Measurements from ENCODE around the gene PIK3R2. TPM values are rescaled to one million over a fixed set of nuclear protein-coding genes. Genes with fewer than 3 reads are reported as not detected.

The PIK3R2 gene
- total and polyA plus RNA-seq, 2 experiments from 2014 or later, result 8.5 to 66.6 TPM

DNA sequence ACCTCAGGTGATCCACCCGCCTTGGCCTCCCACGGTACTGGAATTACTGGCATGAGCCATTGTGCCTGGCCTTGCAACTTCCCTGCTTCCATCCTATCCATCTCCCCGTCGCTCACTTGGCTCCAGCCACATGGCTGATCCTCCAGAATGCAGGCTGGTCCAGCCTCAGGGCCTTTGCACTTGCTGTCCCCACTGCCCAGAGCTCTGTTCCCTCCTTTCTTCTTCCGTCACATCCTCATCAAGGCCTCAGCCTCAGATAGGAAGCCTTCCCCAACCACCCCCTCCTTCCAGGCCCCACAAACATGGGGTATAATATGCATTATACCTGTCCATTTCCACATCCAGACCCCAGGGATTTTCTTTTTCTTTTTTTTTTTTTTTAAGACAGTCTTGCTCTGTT is 39.1 kb upstream of the PIK3R2 start (continued):
- TF ChIP-seq, protein P1, sequence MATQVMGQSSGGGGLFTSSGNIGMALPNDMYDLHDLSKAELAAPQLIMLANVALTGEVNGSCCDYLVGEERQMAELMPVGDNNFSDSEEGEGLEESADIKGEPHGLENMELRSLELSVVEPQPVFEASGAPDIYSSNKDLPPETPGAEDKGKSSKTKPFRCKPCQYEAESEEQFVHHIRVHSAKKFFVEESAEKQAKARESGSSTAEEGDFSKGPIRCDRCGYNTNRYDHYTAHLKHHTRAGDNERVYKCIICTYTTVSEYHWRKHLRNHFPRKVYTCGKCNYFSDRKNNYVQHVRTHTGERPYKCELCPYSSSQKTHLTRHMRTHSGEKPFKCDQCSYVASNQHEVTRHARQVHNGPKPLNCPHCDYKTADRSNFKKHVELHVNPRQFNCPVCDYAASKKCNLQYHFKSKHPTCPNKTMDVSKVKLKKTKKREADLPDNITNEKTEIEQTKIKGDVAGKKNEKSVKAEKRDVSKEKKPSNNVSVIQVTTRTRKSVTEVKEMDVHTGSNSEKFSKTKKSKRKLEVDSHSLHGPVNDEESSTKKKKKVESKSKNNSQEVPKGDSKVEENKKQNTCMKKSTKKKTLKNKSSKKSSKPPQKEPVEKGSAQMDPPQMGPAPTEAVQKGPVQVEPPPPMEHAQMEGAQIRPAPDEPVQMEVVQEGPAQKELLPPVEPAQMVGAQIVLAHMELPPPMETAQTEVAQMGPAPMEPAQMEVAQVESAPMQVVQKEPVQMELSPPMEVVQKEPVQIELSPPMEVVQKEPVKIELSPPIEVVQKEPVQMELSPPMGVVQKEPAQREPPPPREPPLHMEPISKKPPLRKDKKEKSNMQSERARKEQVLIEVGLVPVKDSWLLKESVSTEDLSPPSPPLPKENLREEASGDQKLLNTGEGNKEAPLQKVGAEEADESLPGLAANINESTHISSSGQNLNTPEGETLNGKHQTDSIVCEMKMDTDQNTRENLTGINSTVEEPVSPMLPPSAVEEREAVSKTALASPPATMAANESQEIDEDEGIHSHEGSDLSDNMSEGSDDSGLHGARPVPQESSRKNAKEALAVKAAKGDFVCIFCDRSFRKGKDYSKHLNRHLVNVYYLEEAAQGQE (IDR thresholded peaks at IDR 0.05; ENCODE audit: unreplicated experiment), result no peak

DNA sequence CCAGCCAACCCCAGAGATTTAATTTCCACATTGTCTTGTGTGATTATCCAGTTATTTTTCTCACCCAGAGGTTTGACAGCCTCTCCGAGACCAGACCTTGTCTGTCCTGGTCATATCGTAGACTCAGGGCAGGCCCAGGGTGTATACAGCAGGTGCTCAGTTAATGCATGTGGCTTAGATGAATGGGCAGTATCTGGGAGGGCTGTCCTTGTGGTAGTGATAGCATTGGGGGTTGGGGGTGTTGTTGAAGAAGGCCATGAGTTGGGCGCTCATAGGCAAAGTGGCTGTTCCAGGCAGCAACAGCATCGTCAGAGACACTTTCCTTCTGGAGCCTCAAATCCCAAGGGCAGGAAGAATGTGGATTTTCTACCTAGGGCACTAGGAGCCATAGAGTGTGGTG is 38.5 kb upstream of the PIK3R2 start:
- Mint-ChIP-seq H3K4me1 (peaks cover 14% of the 10 kb centered on the region), H3K27ac (no peak overlapping the region), H3K27me3 (ENCODE audit: insufficient read depth, low read depth, poor library complexity) (peaks cover 21% of the 10 kb centered on the region), H3K9me3 (no peaks in the 10 kb centered on the region), H3K36me3 (ENCODE audit: low read depth) (no peaks in the 10 kb centered on the region; the same call in 2 of the 3 replicates), H3K4me3 (no peak overlapping the region)
- H3K79me2 ChIP-seq (replicated peaks; ENCODE audit: insufficient read depth), result peaks cover 12% of the 10 kb centered on the region
- H3K27ac ChIP-seq (ENCODE audit: low read depth), result no peak overlapping the region
- DNase-seq (ENCODE audit: low spot score), result no peak
- no peak overlapping the region for H3K4me3 ChIP-seq
- H3K36me3 ChIP-seq (ENCODE audit: insufficient read depth), result no peaks in the 10 kb centered on the region
- no peak for ATAC-seq
- TF ChIP-seq, protein P2, sequence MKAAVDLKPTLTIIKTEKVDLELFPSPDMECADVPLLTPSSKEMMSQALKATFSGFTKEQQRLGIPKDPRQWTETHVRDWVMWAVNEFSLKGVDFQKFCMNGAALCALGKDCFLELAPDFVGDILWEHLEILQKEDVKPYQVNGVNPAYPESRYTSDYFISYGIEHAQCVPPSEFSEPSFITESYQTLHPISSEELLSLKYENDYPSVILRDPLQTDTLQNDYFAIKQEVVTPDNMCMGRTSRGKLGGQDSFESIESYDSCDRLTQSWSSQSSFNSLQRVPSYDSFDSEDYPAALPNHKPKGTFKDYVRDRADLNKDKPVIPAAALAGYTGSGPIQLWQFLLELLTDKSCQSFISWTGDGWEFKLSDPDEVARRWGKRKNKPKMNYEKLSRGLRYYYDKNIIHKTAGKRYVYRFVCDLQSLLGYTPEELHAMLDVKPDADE (IDR thresholded peaks at IDR 0.05), result no peak
- no peak for TF ChIP-seq JUNB (IDR thresholded peaks at IDR 0.05; ENCODE audit: unreplicated experiment)
- no peak for TF ChIP-seq CREB1 (CRISPR knock-in tag; IDR thresholded peaks at IDR 0.05; ENCODE audit: low read depth)
- no peak for TF ChIP-seq EZH2phosphoT487 (IDR thresholded peaks at IDR 0.05; ENCODE audit: unreplicated experiment)
- TF ChIP-seq, protein P1 (IDR thresholded peaks at IDR 0.05; ENCODE audit: unreplicated experiment), result no peak
- no peak for TF ChIP-seq NANOG (IDR thresholded peaks at IDR 0.05; ENCODE audit: borderline replicate concordance)
- no peaks in the 10 kb centered on the region for H3K9me2 ChIP-seq (ENCODE audit: insufficient read depth)
- H4K20me1 ChIP-seq (replicated peaks; ENCODE audit: insufficient read depth), result no peaks in the 10 kb centered on the region; the same call in 1 of the 2 replicates
- H3F3A ChIP-seq (replicated peaks; ENCODE audit: low read depth), result peaks cover 11% of the 10 kb centered on the region; the same call in 1 of the 2 replicates
- no peak overlapping the region for H2AFZ ChIP-seq
- no peak overlapping the region for H3K4me2 ChIP-seq
- H3K27me3 ChIP-seq (ENCODE audit: insufficient read depth), result 0 out of 2 replicates have a peak, but pooled peaks cover 6% of the 10 kb centered on the region
- peaks cover 19% of the 10 kb centered on the region; the same call in 1 of the 2 replicates for H3K4me1 ChIP-seq (ENCODE audit: insufficient read depth)

All from GM23338 (cell line).